ENCODE data around the gene CARM1. TPM values are rescaled to one million over a fixed set of nuclear protein-coding genes. Genes with fewer than 3 reads are reported as not detected.

The CARM1 gene
- total and polyA plus RNA-seq, 8 donors: 13.0 to 24.7 (median 16.6) TPM

GRCh38 chr19:10839114-10840050 is 32.0 kb upstream of the CARM1 start:
- 36 to 40% methylated on average over 10 of the region's 10 CpGs for WGBS, 2 donors
- Histone ChIP-seq H3K36me3 (no peaks in the 10 kb centered on the region), H3K9me3 (no peaks in the 10 kb centered on the region), H3K4me1 (peaks cover 0 to 6% (median 3%) of the 10 kb centered on the region in 3 donors), H3K27ac (peak overlapping the region; percentile 51 to 80 (median 73)), H3K4me3 (no peak overlapping the region), H3K27me3 (no peaks in the 10 kb centered on the region)
- intact Hi-C loops (cut with DNase I): loop anchor here in 1 of 3 donors (10.0 kb wide), 1 partner anchor 125 kb away; the partner anchor contains the start of gene DNM2
- ATAC-seq: peak in 1 of 4 donors; percentile 3
- DNase-seq: peak; percentile 65 to 87 (median 80)
- no peak for TF ChIP-seq CTCF (IDR thresholded peaks at IDR 0.05)
- no peak for FAIRE-seq

- H3K27ac ChIP-seq: no peak overlapping the region
- H3K27me3 ChIP-seq: no peaks in the 10 kb centered on the region
- DNase-seq (no peak), ATAC-seq (no peak), FAIRE-seq (no peak)
- intact Hi-C loops (cut with DNase I): no loop called here
- no peak for TF ChIP-seq CTCF (IDR thresholded peaks at IDR 0.05)
- 91 to 92% methylated on average over 7 of the region's 7 CpGs for WGBS, 2 donors
- H3K4me3 ChIP-seq: no peak overlapping the region
- H3K36me3 ChIP-seq: no peaks in the 10 kb centered on the region
- no peaks in the 10 kb centered on the region for H3K9me3 ChIP-seq
- H3K4me1 ChIP-seq: peaks cover 0 to 6% (median 3%) of the 10 kb centered on the region in 3 donors
These were observed 28.6 kb upstream of the CARM1 start for GRCh38 chr19:10842788-10843187.

GRCh38 chr19:10846500-10847202 is 24.7 kb upstream of the CARM1 start:
- H3K27ac ChIP-seq: no peak overlapping the region
- FAIRE-seq (no peak), DNase-seq (no peak), ATAC-seq (no peak)
- 69 to 80% methylated on average over 2 of the region's 2 CpGs for WGBS, 2 donors
- no peaks in the 10 kb centered on the region for H3K36me3 ChIP-seq
- H3K9me3 ChIP-seq: no peaks in the 10 kb centered on the region
- TF ChIP-seq CTCF (IDR thresholded peaks at IDR 0.05): no peak
- intact Hi-C loops (cut with DNase I): no loop called here
- H3K4me1 ChIP-seq: no peaks in the 10 kb centered on the region
- H3K4me3 ChIP-seq: no peak overlapping the region
- no peaks in the 10 kb centered on the region for H3K27me3 ChIP-seq

GRCh38 chr19:10848230-10848856 is 23.0 kb upstream of the CARM1 start, which contains the start of gene C19orf38:
TSS of gene C19orf38 (plus strand) at chr19:10848415. CDS start at chr19:10848509, 94 bp downstream.
- H3K4me1 ChIP-seq: no peaks in the 10 kb centered on the region
- FAIRE-seq (no peak), DNase-seq (no peak), ATAC-seq (peak in 2 of 4 donors; percentile 42 to 49)
- H3K27me3 ChIP-seq: no peaks in the 10 kb centered on the region
- intact Hi-C loops (cut with DNase I): no loop called here
- no peak within 1 kb of the TSS for H3K27ac ChIP-seq
- H3K4me3 ChIP-seq: no peak within 1 kb of the TSS
- TF ChIP-seq CTCF (IDR thresholded peaks at IDR 0.05): no peak
- 66 to 70% methylated on average over 14 of the region's 14 CpGs for WGBS, 2 donors
- H3K9me3 ChIP-seq: no peaks in the 10 kb centered on the region
- no peaks in the 10 kb centered on the region for H3K36me3 ChIP-seq
